HUES6 (cell line): ENCODE data around the gene PRX.
"Not testable (repeated sequence)": the region's sequence is repeated elsewhere in the genome, so short reads cannot be mapped to it uniquely, and the experiment has no call there.

Source experiments
- H3K27ac ChIP-seq: 2 replicates; pipeline ENCODE4 v1.7.0; 2013; ENCODE audit warnings: low read depth, mild to moderate bottlenecking, low read length, inconsistent platforms
- H3K27me3 ChIP-seq: 2 replicates; pipeline ENCODE4 v1.6.1; 2013; ENCODE audit warnings: low read length; ENCODE audit not compliant: control insufficient read depth, insufficient read depth
- H3K36me3 ChIP-seq: 2 replicates; pipeline ENCODE4 v1.6.1; 2013; ENCODE audit warnings: low read length; ENCODE audit not compliant: control insufficient read depth, insufficient read depth
- H3K4me1 ChIP-seq: 2 replicates; pipeline ENCODE4 v1.6.1; 2013; ENCODE audit warnings: low read length; ENCODE audit not compliant: control insufficient read depth, insufficient read depth
- H3K4me3 ChIP-seq: 2 replicates; pipeline ENCODE4 v1.5.1; 2013; ENCODE audit warnings: low read depth, low read length
- H3K9ac ChIP-seq: one replicate; pipeline ENCODE4 v1.6.1; 2013; ENCODE audit warnings: mild to moderate bottlenecking, low read length
- H3K9me3 ChIP-seq: 2 replicates; pipeline ENCODE4 v1.6.1; 2013; ENCODE audit warnings: low read depth, low read length; ENCODE audit not compliant: control insufficient read depth, insufficient read depth

PRX gene

DNA sequence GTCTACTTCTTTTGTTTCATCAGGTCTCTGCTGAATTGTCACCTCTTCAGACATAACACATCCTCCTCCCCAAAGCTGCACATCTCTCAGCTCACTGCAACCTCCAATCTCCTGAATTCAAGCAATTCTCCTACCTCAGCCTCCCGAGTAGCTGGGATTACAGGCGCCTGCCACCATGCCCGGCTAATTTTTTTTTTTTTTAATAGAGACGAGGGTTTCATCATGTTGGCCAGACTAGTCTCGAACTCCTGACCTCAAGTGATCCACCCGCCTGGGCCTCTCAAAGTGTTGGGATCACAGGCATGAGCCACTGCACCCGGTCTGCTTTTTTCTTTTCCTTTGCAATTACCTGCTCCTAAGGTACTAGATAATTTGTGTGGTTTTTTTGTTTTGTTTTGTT, 19.6 kb upstream of the PRX start:
- peaks cover 15% of the 10 kb centered on the region for H3K4me1 ChIP-seq
- peak overlapping the region; percentile 83 for H3K9ac ChIP-seq
- H3K27me3 ChIP-seq, H3K36me3 ChIP-seq, H3K4me3 ChIP-seq, H3K9me3 ChIP-seq: not testable (repeated sequence)
- peak overlapping the region; percentile 83 for H3K27ac ChIP-seq

DNA sequence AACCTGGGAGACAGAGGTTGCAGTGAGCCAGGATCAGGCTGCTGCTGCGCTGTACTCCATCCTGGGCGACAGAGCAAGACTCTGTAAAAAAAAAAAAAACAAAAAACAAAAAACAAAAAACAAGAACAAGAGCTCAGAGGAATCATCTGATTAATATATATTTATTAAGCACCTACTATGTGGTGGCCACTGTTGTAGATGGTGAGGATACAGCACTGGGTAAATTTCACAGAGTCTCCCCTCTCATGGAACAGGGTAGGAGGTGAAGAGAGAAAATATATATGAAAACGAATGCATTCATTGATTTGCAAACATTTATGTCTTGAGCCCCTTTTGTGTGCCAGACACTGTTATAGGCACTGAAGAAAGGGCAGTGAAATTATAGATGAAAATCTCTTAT, 18.5 kb upstream of the PRX start:
- Histone ChIP-seq H3K4me3 (no peak overlapping the region), H3K27me3 (no peaks in the 10 kb centered on the region), H3K9ac (no peak overlapping the region), H3K9me3 (no peaks in the 10 kb centered on the region), H3K27ac (no peak overlapping the region), H3K4me1 (peaks cover 15% of the 10 kb centered on the region), H3K36me3 (no peaks in the 10 kb centered on the region)

DNA sequence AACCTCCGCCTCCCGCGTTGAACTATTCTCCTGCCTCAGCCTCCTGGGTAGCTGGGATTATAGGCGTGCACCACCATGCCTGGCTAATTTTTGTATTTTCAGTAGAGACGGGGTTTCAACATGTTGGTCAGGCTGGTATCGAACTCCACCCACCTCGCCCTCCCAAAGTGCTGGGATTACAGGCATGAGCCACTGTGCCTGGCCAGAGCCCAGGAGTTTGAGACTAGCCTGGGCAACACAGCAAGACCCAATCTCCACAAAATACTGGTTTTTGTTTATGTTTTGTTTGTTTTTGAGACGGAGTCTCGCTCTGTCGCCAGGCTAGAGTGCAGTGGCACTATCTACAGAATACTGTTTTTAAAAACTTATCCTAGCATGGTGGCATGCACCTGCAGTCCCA, 17.1 kb upstream of the PRX start:
- H3K27ac ChIP-seq, H3K4me3 ChIP-seq, H3K9ac ChIP-seq, H3K36me3 ChIP-seq, H3K27me3 ChIP-seq, H3K9me3 ChIP-seq: not testable (repeated sequence)
- H3K4me1 ChIP-seq = peaks cover 15% of the 10 kb centered on the region

DNA sequence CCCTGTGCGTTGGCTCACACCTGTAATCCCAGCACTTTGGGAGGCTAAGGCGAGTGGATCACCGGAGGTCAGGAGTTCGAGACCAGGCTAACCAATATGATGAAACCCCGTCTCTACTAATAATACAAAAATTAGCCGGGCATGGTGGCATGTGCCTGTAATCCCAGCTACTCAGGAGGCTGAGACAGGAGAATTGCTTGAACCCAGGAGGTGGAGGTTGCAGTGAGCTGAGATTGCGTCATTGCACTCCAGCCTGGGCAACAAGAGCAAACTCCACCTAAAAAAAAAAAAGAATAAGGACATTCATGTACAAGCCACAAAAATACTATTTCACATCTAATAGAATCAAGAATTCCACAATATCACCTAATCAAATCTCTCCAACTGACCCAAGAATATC, 15.0 kb upstream of the PRX start:
- not testable (repeated sequence) for H3K36me3 ChIP-seq, H3K27ac ChIP-seq, H3K9ac ChIP-seq, H3K9me3 ChIP-seq, H3K4me3 ChIP-seq, H3K27me3 ChIP-seq
- peaks cover 13% of the 10 kb centered on the region for H3K4me1 ChIP-seq

DNA sequence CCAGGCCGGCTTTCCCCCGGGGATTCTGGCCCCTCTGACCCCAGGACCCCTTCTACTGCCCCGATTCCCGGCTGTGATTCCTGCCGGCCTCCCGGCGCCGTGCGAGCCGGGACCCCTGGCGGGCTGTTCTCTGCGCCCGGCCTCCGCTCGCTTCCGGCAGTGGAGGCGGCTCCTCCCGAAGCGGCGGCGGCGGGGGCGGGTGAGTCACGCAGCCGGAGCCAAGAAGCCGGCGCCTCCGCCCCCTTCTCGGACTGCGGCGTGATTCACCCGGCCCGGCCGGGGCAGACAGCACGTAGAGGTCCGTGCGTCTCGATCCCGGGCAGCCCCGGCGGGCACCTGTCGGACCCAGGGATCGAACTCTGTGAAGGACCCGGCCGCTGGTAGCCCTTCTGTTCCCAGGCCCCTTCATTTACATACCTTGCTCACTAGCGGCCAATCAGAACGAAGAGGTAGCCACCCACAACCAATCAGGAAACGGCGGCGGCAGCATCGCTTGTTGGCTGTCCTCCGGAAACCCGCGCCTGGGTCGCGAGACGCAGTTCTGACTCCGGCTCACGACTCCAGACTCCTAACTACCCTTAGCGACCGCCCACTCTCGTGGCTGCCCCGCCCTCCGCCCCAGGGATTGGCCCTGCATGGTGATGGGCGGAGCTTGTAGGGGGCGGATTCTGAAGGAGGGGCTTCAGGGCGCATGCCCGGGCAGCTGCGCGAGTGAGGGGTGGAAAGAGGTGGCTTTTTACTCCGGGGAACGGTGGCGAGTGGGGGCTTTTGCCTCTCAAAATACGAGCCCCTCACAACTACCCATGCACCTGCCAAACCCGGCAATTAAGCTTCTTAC, 12.5 kb upstream of the PRX start, which contains the start of gene SERTAD1:
Gene SERTAD1 (minus strand): TSS at position 543 of the 838 bp plus-strand sequence. CDS start 2,446 bp downstream, outside the sequence.
- peaks cover 12% of the 10 kb centered on the region for H3K36me3 ChIP-seq
- H3K27me3 ChIP-seq = no peaks in the 10 kb centered on the region
- peak within 1 kb of the TSS; percentile 91 for H3K9ac ChIP-seq
- peak within 1 kb of the TSS; percentile 84; the same call in 1 of the 2 replicates for H3K27ac ChIP-seq
- no peaks in the 10 kb centered on the region for H3K9me3 ChIP-seq
- peaks cover 5% of the 10 kb centered on the region; the same call in 1 of the 2 replicates for H3K4me1 ChIP-seq
- H3K4me3 ChIP-seq = peak within 1 kb of the TSS; percentile 70

DNA sequence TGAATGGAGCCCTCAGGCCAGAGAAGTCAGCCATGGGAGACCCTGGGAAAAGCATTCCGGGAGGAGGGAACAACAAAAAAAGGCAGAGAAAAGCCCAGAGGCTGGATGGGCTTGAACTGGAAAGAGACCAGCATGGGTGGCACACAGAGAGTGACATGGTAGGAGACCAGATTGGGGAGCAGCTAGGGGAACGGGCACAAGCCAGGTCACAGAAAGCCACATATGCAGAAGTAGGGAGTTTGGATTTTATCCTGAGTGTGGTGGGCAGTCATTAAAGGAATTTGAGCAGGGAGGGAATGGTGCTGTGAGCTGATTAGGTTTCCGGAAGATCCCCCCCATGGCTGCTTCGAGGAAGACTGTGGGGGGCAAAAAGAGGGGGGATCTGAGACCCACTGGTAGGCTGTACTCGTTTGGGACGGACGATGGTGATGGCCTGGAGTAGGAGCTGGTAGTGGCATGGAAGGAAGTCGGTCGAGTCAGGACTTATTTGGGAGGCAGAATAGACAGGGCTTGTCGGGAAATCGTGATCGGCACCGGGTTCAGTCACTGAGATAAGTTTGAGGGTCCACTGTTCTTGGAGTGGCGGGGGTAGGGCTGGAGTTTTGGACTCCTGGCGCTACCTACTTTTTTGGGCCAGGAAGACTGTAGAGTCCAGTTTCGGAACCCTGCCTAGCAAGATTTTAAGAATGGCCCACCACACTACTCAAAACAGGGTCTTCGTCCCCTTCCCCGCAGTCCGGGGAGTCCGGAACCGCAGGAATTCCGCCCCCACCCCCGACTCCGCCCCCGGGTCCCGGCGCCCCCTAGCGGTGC, 11.7 kb upstream of the PRX start:
- H3K27ac ChIP-seq = peak overlapping the region; percentile 84; the same call in 1 of the 2 replicates
- H3K4me3 ChIP-seq = peak overlapping the region; percentile 70
- peaks cover 5% of the 10 kb centered on the region; the same call in 1 of the 2 replicates for H3K4me1 ChIP-seq
- H3K9ac ChIP-seq = peak overlapping the region; percentile 91
- H3K36me3 ChIP-seq = peaks cover 12% of the 10 kb centered on the region
- H3K27me3 ChIP-seq = no peaks in the 10 kb centered on the region
- no peaks in the 10 kb centered on the region for H3K9me3 ChIP-seq

DNA sequence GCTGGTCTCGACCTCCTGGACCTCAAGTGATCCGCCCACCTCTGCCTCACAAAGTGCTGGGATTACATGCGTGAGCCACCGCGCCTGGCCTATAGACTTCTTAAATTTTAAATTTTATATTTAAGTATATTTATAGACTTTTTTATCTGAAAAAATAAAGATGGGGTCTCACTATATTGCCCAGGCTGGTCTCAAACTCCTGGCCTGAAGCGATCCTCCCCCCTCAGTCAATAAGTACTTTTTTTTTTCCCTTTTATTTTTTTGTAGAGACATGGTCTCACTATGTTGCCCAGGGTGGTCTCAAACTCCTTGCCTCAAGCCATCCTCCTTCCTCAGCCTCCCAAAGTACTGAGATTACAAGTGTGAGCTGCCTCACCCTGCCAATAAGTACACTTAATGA, 10.8 kb upstream of the PRX start:
- no peaks in the 10 kb centered on the region for H3K27me3 ChIP-seq
- H3K9ac ChIP-seq = no peak overlapping the region
- peaks cover 12% of the 10 kb centered on the region for H3K36me3 ChIP-seq
- H3K4me1 ChIP-seq = peaks cover 5% of the 10 kb centered on the region; the same call in 1 of the 2 replicates
- no peak overlapping the region for H3K4me3 ChIP-seq
- H3K9me3 ChIP-seq = no peaks in the 10 kb centered on the region
- H3K27ac ChIP-seq = no peak overlapping the region

DNA sequence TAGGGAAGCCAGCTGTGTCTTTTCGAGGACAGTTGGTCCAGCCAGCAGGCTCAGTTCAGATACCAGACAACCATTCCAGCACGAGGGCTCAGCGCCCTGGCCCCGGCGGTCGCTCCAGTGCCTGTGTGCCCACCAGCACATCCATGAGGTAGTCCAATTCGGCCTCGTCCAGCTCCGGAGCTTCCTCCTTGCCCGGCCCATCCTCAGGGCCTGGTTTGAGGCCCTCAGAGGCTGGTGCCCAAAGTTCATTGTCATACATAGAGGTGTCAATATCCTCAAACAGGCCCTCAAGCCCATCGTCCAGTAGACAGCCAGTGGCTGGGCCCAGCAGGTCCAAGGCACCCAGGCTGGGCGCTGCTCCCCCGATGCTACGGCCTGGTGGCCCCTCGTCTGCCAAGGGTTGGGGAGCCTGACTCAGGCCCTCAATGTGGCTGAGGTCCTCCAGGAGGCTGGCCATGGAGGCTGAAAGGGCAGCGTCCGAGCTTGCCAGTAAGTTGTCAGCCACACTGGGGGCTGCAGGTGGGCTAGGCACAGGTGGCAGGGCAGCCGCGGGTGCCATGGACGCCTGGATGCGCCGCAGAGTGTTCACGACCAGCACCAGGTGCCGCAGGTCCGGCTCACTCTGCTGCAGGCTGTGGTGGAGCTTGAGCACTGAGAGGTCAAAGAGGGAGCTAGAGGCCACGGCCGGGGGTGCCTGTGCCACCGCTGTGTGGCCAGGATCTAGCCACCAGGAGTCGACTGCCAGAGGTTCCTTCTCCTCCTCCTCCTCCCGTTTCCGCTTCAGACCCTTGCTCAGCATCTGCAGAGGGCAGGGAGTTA, 9.8 kb upstream of the PRX start:
- H3K36me3 ChIP-seq = peaks cover 12% of the 10 kb centered on the region
- H3K4me1 ChIP-seq = peaks cover 5% of the 10 kb centered on the region; the same call in 1 of the 2 replicates
- H3K9ac ChIP-seq = no peak overlapping the region
- no peaks in the 10 kb centered on the region for H3K9me3 ChIP-seq
- no peak overlapping the region for H3K27ac ChIP-seq
- no peaks in the 10 kb centered on the region for H3K27me3 ChIP-seq
- no peak overlapping the region for H3K4me3 ChIP-seq

DNA sequence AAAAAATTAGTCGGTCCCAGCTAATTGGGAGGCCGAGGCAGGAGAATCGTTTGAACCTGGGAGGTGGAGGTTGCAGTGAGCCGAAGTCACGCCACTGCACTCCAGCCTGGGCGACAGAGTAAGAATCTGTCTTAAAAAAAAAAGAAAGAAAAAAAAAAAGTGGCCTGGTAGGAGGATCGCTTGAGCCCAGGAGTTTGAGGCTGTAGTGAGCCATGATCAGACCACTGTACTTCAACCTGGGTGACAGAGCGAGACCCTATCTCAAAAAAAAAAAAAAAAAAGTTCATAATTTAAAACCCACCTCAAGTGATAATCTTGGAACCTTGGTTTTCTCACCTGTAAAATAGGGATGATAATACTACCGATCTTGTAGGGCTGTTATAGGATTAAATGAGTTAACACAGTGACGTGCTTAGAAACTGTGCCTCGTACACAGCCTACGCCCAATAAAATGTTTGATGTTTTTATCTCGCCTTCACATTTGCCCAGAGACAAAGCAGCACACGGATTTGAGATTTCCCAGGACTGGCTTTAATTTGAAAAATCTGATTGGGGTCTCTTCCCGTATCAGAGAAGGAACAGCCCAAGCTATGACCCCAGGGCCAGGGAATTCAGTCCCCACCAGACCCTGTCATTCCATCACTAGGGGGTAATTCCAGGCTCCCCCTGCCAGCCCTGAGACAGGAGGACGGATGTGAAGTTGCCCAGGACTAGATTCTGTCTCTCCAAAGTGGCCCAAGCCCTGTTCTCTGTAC, 9.0 kb upstream of the PRX start:
- Histone ChIP-seq H3K36me3 (peaks cover 12% of the 10 kb centered on the region), H3K27me3 (no peaks in the 10 kb centered on the region), H3K9me3 (no peaks in the 10 kb centered on the region), H3K27ac (no peak overlapping the region; the same call in 1 of the 2 replicates), H3K9ac (no peak overlapping the region), H3K4me3 (no peak overlapping the region), H3K4me1 (peaks cover 11% of the 10 kb centered on the region; the same call in 1 of the 2 replicates)
